Trophoblast cell (in vitro differentiated cells and primary cell): ENCODE results near the gene BABAM2.
A peak's percentile ranks its signal among the peaks of the same experiment; 100 is the strongest.
"Not testable (repeated sequence)": the region's sequence is repeated elsewhere in the genome, so short reads cannot be mapped to it uniquely, and the experiment has no call there.

Experiments used
- DNase-seq, 2 donors: peaks; one replicate each; pipeline ENCODE4 v3.0.0-alpha.2; 2016
- H2AFZ ChIP-seq: 2 replicates; pipeline ENCODE4 v1.6.1; 2013; ENCODE audit warnings: low read length, moderate library complexity, mild to moderate bottlenecking; ENCODE audit not compliant: insufficient read depth, poor library complexity
- H2AK5ac ChIP-seq: 2 replicates; pipeline ENCODE4 v1.6.1; 2013; ENCODE audit warnings: mild to moderate bottlenecking, low read length
- H2BK120ac ChIP-seq: 2 replicates; pipeline ENCODE4 v1.6.1; 2013; ENCODE audit warnings: low read length, mild to moderate bottlenecking, moderate library complexity; ENCODE audit not compliant: insufficient read depth, poor library complexity
- H2BK12ac ChIP-seq: 2 replicates; pipeline ENCODE4 v1.6.1; 2013; ENCODE audit warnings: mild to moderate bottlenecking, low read length, moderate library complexity
- H2BK5ac ChIP-seq: 2 replicates; pipeline ENCODE4 v1.6.1; 2013; ENCODE audit warnings: low read length, low read depth, moderate library complexity, mild to moderate bottlenecking; ENCODE audit not compliant: poor library complexity
- H3K14ac ChIP-seq: 2 replicates; pipeline ENCODE4 v1.6.1; 2013; ENCODE audit warnings: mild to moderate bottlenecking, low read length
- H3K18ac ChIP-seq: 2 replicates; pipeline ENCODE4 v1.6.1; 2013; ENCODE audit warnings: mild to moderate bottlenecking, low read length
- H3K23ac ChIP-seq: 2 replicates; pipeline ENCODE4 v1.6.1; 2013; ENCODE audit warnings: low read length
- H3K27ac ChIP-seq: 2 replicates; pipeline ENCODE4 v1.5.1; 2013; ENCODE audit warnings: low read depth, mild to moderate bottlenecking, inconsistent platforms, low read length, moderate library complexity
- H3K27me3 ChIP-seq: 2 replicates; pipeline ENCODE4 v1.6.1; 2013; ENCODE audit warnings: inconsistent platforms, mild to moderate bottlenecking, low read length, moderate library complexity; ENCODE audit not compliant: insufficient read depth
- H3K36me3 ChIP-seq, 2 experiments: 1 replicate in 1 of 2; 2 replicates in 1 of 2; pipeline ENCODE4 v1.6.1; 2013; ENCODE audit warnings: low read length in 2 of 2, mild to moderate bottlenecking in 2 of 2, moderate library complexity in 1 of 2; ENCODE audit not compliant: insufficient read depth in 2 of 2, control insufficient read depth in 1 of 2
- H3K4ac ChIP-seq: 2 replicates; pipeline ENCODE4 v1.6.1; 2013; ENCODE audit warnings: low read depth, mild to moderate bottlenecking, low read length, moderate library complexity
- H3K4me1 ChIP-seq, 2 experiments: 1 replicate in 1 of 2; 2 replicates in 1 of 2; pipeline ENCODE4 v1.6.1; 2013; ENCODE audit warnings: low read length in 2 of 2, mild to moderate bottlenecking in 2 of 2, moderate library complexity in 1 of 2; ENCODE audit not compliant: insufficient read depth in 2 of 2, control insufficient read depth in 1 of 2
- H3K4me2 ChIP-seq: 2 replicates; pipeline ENCODE4 v1.6.1; 2013; ENCODE audit warnings: inconsistent platforms, mild to moderate bottlenecking, low read length, moderate library complexity
- H3K4me3 ChIP-seq: 2 replicates; pipeline ENCODE4 v1.5.1; 2013; ENCODE audit warnings: mild to moderate bottlenecking, low read depth, low read length, inconsistent platforms
- H3K79me1 ChIP-seq: one replicate; pipeline ENCODE4 v1.6.1; 2013; ENCODE audit warnings: low read length
- H3K79me2 ChIP-seq: 2 replicates; pipeline ENCODE4 v1.6.1; 2013; ENCODE audit warnings: low read length, mild to moderate bottlenecking; ENCODE audit not compliant: control insufficient read depth, insufficient read depth, poor library complexity
- H3K9ac ChIP-seq: 2 replicates; pipeline ENCODE4 v1.6.1; 2013; ENCODE audit warnings: mild to moderate bottlenecking, low read length
- H3K9me3 ChIP-seq: 2 replicates; pipeline ENCODE4 v1.6.1; 2013; ENCODE audit warnings: low read depth, mild to moderate bottlenecking, control low read depth, inconsistent platforms, low read length; ENCODE audit not compliant: insufficient read depth
- H4K12ac ChIP-seq: 2 replicates; pipeline ENCODE4 v1.6.1; 2013; ENCODE audit warnings: low read depth, mild to moderate bottlenecking, low read length, moderate library complexity
- H4K8ac ChIP-seq: 2 replicates; pipeline ENCODE4 v1.6.1; 2013; ENCODE audit warnings: low read depth, mild to moderate bottlenecking, low read length, moderate library complexity
- H4K91ac ChIP-seq: one replicate; pipeline ENCODE4 v1.6.1; 2013; ENCODE audit warnings: low read depth, mild to moderate bottlenecking, low read length, moderate library complexity
- WGBS: extraction: QIAGEN DNeasy Blood & Tissue Kit; methylation state at CpG from one replicate; pipeline ENCODE4 v1.1.7; 2013; ENCODE audit warnings: missing lambda C conversion rate; ENCODE audit not compliant: insufficient read length, insufficient coverage; ENCODE audit errors: extremely low coverage; 5-methylcytosine and 5-hydroxymethylcytosine counted together

BABAM2 gene

GRCh38 chr2:27875089-27875881 lies 15.2 kb upstream of the BABAM2 start:
- Histone ChIP-seq H3K79me1 (no peaks in the 10 kb centered on the region), H4K91ac (no peak overlapping the region), H2BK5ac (no peak overlapping the region), H3K4ac (no peak overlapping the region), H3K4me2 (no peak overlapping the region), H3K9me3 (no peaks in the 10 kb centered on the region), H3K9ac (no peak overlapping the region), H2AK5ac (no peak overlapping the region), H3K4me1 (no peaks in the 10 kb centered on the region), H3K14ac (no peak overlapping the region), H4K12ac (no peak overlapping the region), H2BK120ac (no peak overlapping the region), H3K18ac (no peak overlapping the region), H3K27me3 (no peaks in the 10 kb centered on the region), H3K4me3 (no peak overlapping the region), H3K27ac (no peak overlapping the region), H3K36me3 (no peaks in the 10 kb centered on the region), H4K8ac (no peak overlapping the region), H3K79me2 (no peaks in the 10 kb centered on the region), H3K23ac (no peak overlapping the region), H2AFZ (no peak overlapping the region), H2BK12ac (no peak overlapping the region)
- no CpG with 5 or more reads among the region's 9 CpGs for WGBS
- DNase-seq, result peak in 1 of 2 donors; percentile 43

GRCh38 chr2:27878825-27879224 lies 11.7 kb upstream of the BABAM2 start:
- Histone ChIP-seq H4K8ac (no peak overlapping the region), H3K27me3 (no peaks in the 10 kb centered on the region), H3K14ac (no peak overlapping the region), H3K79me1 (no peaks in the 10 kb centered on the region), H3K79me2 (no peaks in the 10 kb centered on the region), H4K91ac (no peak overlapping the region), H3K9me3 (no peaks in the 10 kb centered on the region), H2BK5ac (no peak overlapping the region), H2AFZ (no peak overlapping the region), H2BK12ac (no peak overlapping the region), H2AK5ac (no peak overlapping the region), H3K9ac (no peak overlapping the region), H3K4ac (no peak overlapping the region), H3K4me2 (no peak overlapping the region), H4K12ac (no peak overlapping the region), H2BK120ac (no peak overlapping the region), H3K18ac (no peak overlapping the region), H3K23ac (no peak overlapping the region), H3K4me1 (no peaks in the 10 kb centered on the region), H3K36me3 (no peaks in the 10 kb centered on the region), H3K4me3 (no peak overlapping the region), H3K27ac (no peak overlapping the region)
- DNase-seq, result no peak
- WGBS, result no CpG with 5 or more reads among the region's 2 CpGs

- not testable (repeated sequence) for H3K79me1 ChIP-seq, H2AFZ ChIP-seq, H4K8ac ChIP-seq, H2BK5ac ChIP-seq, H2BK120ac ChIP-seq, H3K36me3 ChIP-seq, H3K4me2 ChIP-seq, H3K27me3 ChIP-seq, H3K23ac ChIP-seq, H4K91ac ChIP-seq, H3K14ac ChIP-seq, H3K4me3 ChIP-seq, H4K12ac ChIP-seq, H2AK5ac ChIP-seq, H3K9ac ChIP-seq, H3K4ac ChIP-seq, H3K9me3 ChIP-seq, H3K27ac ChIP-seq, H3K79me2 ChIP-seq, H2BK12ac ChIP-seq, H3K4me1 ChIP-seq, H3K18ac ChIP-seq
- no CpG with 5 or more reads among the region's 4 CpGs for WGBS
- DNase-seq, result peak; percentile 11 to 60
Observed at GRCh38 chr2:27881815-27882583, 8.5 kb upstream of the BABAM2 start.

- not testable (repeated sequence) for H3K27ac ChIP-seq, H3K36me3 ChIP-seq, DNase-seq, H2AFZ ChIP-seq, H4K8ac ChIP-seq, H3K18ac ChIP-seq, H3K4me3 ChIP-seq, H4K12ac ChIP-seq, H3K4me2 ChIP-seq, H3K79me2 ChIP-seq, H3K14ac ChIP-seq, H3K79me1 ChIP-seq, H3K9me3 ChIP-seq, H3K4me1 ChIP-seq, H2BK5ac ChIP-seq, H2BK120ac ChIP-seq, H2AK5ac ChIP-seq, H4K91ac ChIP-seq, H3K27me3 ChIP-seq, H3K23ac ChIP-seq, H3K4ac ChIP-seq, H2BK12ac ChIP-seq
- peak overlapping the region; percentile 33 for H3K9ac ChIP-seq
- WGBS, result no CpG with 5 or more reads among the region's 1 CpG
Observed at GRCh38 chr2:27882584-27882922, 8.0 kb upstream of the BABAM2 start.
